Heart right ventricle (tissue), 16 donors: ENCODE data around the gene NCSTN. TPM values are rescaled to one million over a fixed set of nuclear protein-coding genes. Genes with fewer than 3 reads are reported as not detected.
A peak's percentile ranks its signal among the peaks of the same experiment; 100 is the strongest.

Experiments used
- ATAC-seq, 8 donors: fragments of 200-7000 bp; cut with Tn5 transposase; one replicate each; pipeline ENCODE4 v1.9.1; 2020; ENCODE audit warnings: mild to moderate bottlenecking in 8 of 8, moderate library complexity in 8 of 8, moderate number of reproducible peaks in 1 of 8
- DNase-seq, 2 donors: peaks; one replicate each; pipeline ENCODE4 v3.0.0-alpha.2; 2020
- H3K27ac ChIP-seq, 10 donors: fragments of 200-600 bp; sonication (generic) in 2 of 10; one replicate each; pipeline versions ENCODE4 v1.5.0 to v1.8.0; 2020 to 2022; ENCODE audit warnings: mild to moderate bottlenecking in 3 of 10
- H3K27me3 ChIP-seq, 7 donors: fragments of 200-600 bp; one replicate each; pipeline ENCODE4 v1.8.0; 2021 to 2022; ENCODE audit warnings: mild to moderate bottlenecking in 2 of 7
- H3K36me3 ChIP-seq, 9 donors: fragments of 200-600 bp; sonication (generic) in 1 of 9; one replicate each; pipeline versions ENCODE4 v1.5.0 to v1.8.0; 2020 to 2022; ENCODE audit warnings: mild to moderate bottlenecking in 2 of 9
- H3K4me1 ChIP-seq, 9 donors: fragments of 200-600 bp; sonication (generic) in 1 of 9; one replicate each; pipeline versions ENCODE4 v1.5.0 to v1.8.0; 2020 to 2022; ENCODE audit warnings: mild to moderate bottlenecking in 4 of 9
- H3K4me3 ChIP-seq, 10 donors: fragments of 200-600 bp; sonication (generic) in 2 of 10; one replicate each; pipeline versions ENCODE4 v1.5.0 to v1.8.0; 2020 to 2022; ENCODE audit warnings: mild to moderate bottlenecking in 7 of 10, moderate library complexity in 2 of 10
- H3K9me3 ChIP-seq, 11 donors: fragments of 200-600 bp in 10 of 11; sonication (generic) in 2 of 11; one replicate each; pipeline versions ENCODE4 v1.5.0 to v1.8.0; 2013 to 2022; ENCODE audit warnings: mild to moderate bottlenecking in 2 of 11, control low read depth in 1 of 11, moderate library complexity in 1 of 11
- WGBS, 2 donors: extraction: QIAGEN DNeasy Blood & Tissue Kit; methylation state at CpG; one replicate each; pipeline ENCODE4 v1.1.7; 2013; ENCODE audit warnings: inconsistent platforms in 1 of 2; 5-methylcytosine and 5-hydroxymethylcytosine counted together
- intact Hi-C, 10 donors: fragments of 100-400 bp; cut with DNase I; formaldehyde crosslinking; loops; one replicate each; pipeline versions ENCODE4 v1.11.1 to v1.14.2; 2022
- polyA plus RNA-seq, 2 donors: library from polyadenylated mRNA; stranded (reverse); fragments of 200-250 nt; gene quantifications; one replicate each; pipeline ENCODE4 v1.2.3, GENCODE V29; 2013
- total RNA-seq, 10 donors: library from RNA; stranded (reverse); fragmentation: NEBNext Ultra II Directional in 3 of 10; extraction: Animal tissue kit (Norgen Biotek cat#: 25700) in 3 of 10; gene quantifications; one replicate each; pipeline versions ENCODE4 v1.2.1 to v1.2.4, GENCODE V29; 2021 to 2023
- TF ChIP-seq, protein P1 (sequence below), 9 donors: fragments of 200-600 bp; sonication (generic) in 2 of 9; IDR thresholded peaks; one replicate each; pipeline versions ENCODE4 v1.5.0 to v1.8.0; 2021 to 2022; ENCODE audit warnings: antibody characterized with exemption in 9 of 9, mild to moderate bottlenecking in 5 of 9, moderate library complexity in 1 of 9
- donor health status: Arrhythmogenic right ventricular cardiomyopathy.
- donor health status: ischemic (EF 13 %, LVEDD 7.1; RV severe dilation, severe dysfunction).
- donor health status: healthy with polysubstance abuse.
- donor health status: DM: no; HTN: yes; CAD: no.
- donor health status: DM: no; HTN: no; CAD: no.
- donor health status: ischemic (EF 25% LVEDD 6.9; RV normal size, moderate dysfunction).
- donor health status: ischemic (EF 25% LVEDD 5.7; RV mildly dilated, moderate dysfunction).
- donor health status: healthy.
- donor health status: DM: yes; HTN: yes; CAD: no.
- donor health status: Ischemic cardiomyopathy.
- donor health status: ischemic (EF 35%, LVEDD 5.7; RV mildly dilated, moderate dysfunction).
- donor health status: nonischemic (EF 11% LVEDD 7.7; RV severe dilation, severe dysfunction).
- donor health status: DM: yes; HTN: yes; CAD: no.
- donor health status: PGD.
- donor health status: ischemic (EF 29% LVEDD 5.4; RV normal size, mild dysfunction).
- donor health status: nonischemic (EF 23%, LVEDD 6.1; RV moderate dilation, normal function).

Gene NCSTN
- total and polyA plus RNA-seq, 12 donors, result 40.2 to 87.9 (median 70.2) TPM

- intact Hi-C loops, result loop anchor here in 1 of 10 donors (5.0 kb wide), 1 partner anchor 35 kb away; the partner anchor contains the start of genes COPA and NCSTN
- Histone ChIP-seq H3K4me3 (no peak overlapping the region), H3K36me3 (peaks cover 3 to 100% (median 91%) of the 10 kb centered on the region in 9 donors), H3K9me3 (no peaks in the 10 kb centered on the region), H3K4me1 (no peaks in the 10 kb centered on the region), H3K27ac (no peak overlapping the region), H3K27me3 (no peaks in the 10 kb centered on the region)
- DNase-seq (no peak), ATAC-seq (peak in 4 of 8 donors; percentile 25 to 69 (median 58))
- TF ChIP-seq, protein P1, sequence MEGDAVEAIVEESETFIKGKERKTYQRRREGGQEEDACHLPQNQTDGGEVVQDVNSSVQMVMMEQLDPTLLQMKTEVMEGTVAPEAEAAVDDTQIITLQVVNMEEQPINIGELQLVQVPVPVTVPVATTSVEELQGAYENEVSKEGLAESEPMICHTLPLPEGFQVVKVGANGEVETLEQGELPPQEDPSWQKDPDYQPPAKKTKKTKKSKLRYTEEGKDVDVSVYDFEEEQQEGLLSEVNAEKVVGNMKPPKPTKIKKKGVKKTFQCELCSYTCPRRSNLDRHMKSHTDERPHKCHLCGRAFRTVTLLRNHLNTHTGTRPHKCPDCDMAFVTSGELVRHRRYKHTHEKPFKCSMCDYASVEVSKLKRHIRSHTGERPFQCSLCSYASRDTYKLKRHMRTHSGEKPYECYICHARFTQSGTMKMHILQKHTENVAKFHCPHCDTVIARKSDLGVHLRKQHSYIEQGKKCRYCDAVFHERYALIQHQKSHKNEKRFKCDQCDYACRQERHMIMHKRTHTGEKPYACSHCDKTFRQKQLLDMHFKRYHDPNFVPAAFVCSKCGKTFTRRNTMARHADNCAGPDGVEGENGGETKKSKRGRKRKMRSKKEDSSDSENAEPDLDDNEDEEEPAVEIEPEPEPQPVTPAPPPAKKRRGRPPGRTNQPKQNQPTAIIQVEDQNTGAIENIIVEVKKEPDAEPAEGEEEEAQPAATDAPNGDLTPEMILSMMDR (IDR thresholded peaks at IDR 0.05), result no peak
- 88 to 90% methylated on average over 13 of the region's 13 CpGs for WGBS, 2 donors
These were observed 35.9 kb upstream of the NCSTN start for GRCh38 chr1:160307118-160307791.

- TF ChIP-seq, protein P1 (IDR thresholded peaks at IDR 0.05), result no peak
- H3K4me1 ChIP-seq, result no peaks in the 10 kb centered on the region
- ATAC-seq (peak in 1 of 8 donors; percentile 39), DNase-seq (no peak)
- no peaks in the 10 kb centered on the region for H3K27me3 ChIP-seq
- 80 to 87% methylated on average over 4 of the region's 4 CpGs for WGBS, 2 donors
- intact Hi-C loops, result loop anchor here in 1 of 10 donors (5.0 kb wide), 1 partner anchor 34 kb away; the partner anchor contains the start of genes COPA and NCSTN
- no peak overlapping the region for H3K4me3 ChIP-seq
- H3K36me3 ChIP-seq, result peaks cover 3 to 100% (median 90%) of the 10 kb centered on the region in 9 donors
- no peak overlapping the region for H3K27ac ChIP-seq
- no peaks in the 10 kb centered on the region for H3K9me3 ChIP-seq
These were observed 34.6 kb upstream of the NCSTN start for GRCh38 chr1:160308451-160309184.

GRCh38 chr1:160309185-160309557 lies 34.0 kb upstream of the NCSTN start:
- H3K9me3 ChIP-seq, result no peaks in the 10 kb centered on the region
- H3K27ac ChIP-seq, result no peak overlapping the region
- intact Hi-C loops, result loop anchor here in 1 of 10 donors (5.0 kb wide), 1 partner anchor 33 kb away; the partner anchor contains the start of genes COPA and NCSTN
- H3K27me3 ChIP-seq, result no peaks in the 10 kb centered on the region
- ATAC-seq, result no peak
- H3K36me3 ChIP-seq, result peaks cover 3 to 100% (median 89%) of the 10 kb centered on the region in 9 donors
- no peak for DNase-seq
- no peak overlapping the region for H3K4me3 ChIP-seq
- TF ChIP-seq, protein P1 (IDR thresholded peaks at IDR 0.05), result no peak
- no peaks in the 10 kb centered on the region for H3K4me1 ChIP-seq

GRCh38 chr1:160309571-160309970 lies 33.6 kb upstream of the NCSTN start:
- Histone ChIP-seq H3K27ac (no peak overlapping the region), H3K36me3 (peaks cover 3 to 100% (median 91%) of the 10 kb centered on the region in 9 donors), H3K27me3 (no peaks in the 10 kb centered on the region), H3K4me1 (no peaks in the 10 kb centered on the region), H3K9me3 (no peaks in the 10 kb centered on the region), H3K4me3 (no peak overlapping the region)
- ATAC-seq (no peak), DNase-seq (no peak)
- TF ChIP-seq, protein P1 (IDR thresholded peaks at IDR 0.05), result no peak
- 54 to 62% methylated on average over 1 of the region's 1 CpG for WGBS, 2 donors
- intact Hi-C loops, result loop anchor here in 1 of 10 donors (5.0 kb wide), 1 partner anchor 33 kb away; the partner anchor contains the start of genes COPA and NCSTN
